SK-N-SH (cell line): Measurements from ENCODE around the gene ADGRG3.

ENCODE experiments used
- CHD2 ChIP-seq: fragments of 150-350 bp; IDR thresholded peaks from 2 replicates; pipeline ENCODE4 v1.6.1; 2018; ENCODE audit warnings: low read length; ENCODE audit not compliant: partially characterized antibody
- EP300 ChIP-seq, 2 experiments: IDR thresholded peaks; 2 replicates each; pipeline versions ENCODE4 v1.4.0 to v1.6.1; 2012; ENCODE audit warnings: borderline replicate concordance in 1 of 2, low read depth in 1 of 2, low read length in 1 of 2
- EZH2phosphoT487 ChIP-seq: fragments of 200-600 bp; sonication (generic); IDR thresholded peaks from 2 replicates; pipeline ENCODE4 v1.6.1; 2017; ENCODE audit warnings: low read depth, mixed run types, mild to moderate bottlenecking, antibody characterized with exemption, moderate library complexity, borderline replicate concordance
- MXI1 ChIP-seq: IDR thresholded peaks from 2 replicates; pipeline ENCODE4 v1.6.1; 2012; ENCODE audit warnings: mild to moderate bottlenecking, low read depth, low read length, improper control_type of control experiment
- TEAD4 ChIP-seq: IDR thresholded peaks from 2 replicates; pipeline ENCODE4 v1.4.0; 2012; ENCODE audit warnings: mild to moderate bottlenecking, borderline replicate concordance; ENCODE audit not compliant: insufficient read depth
- TF ChIP-seq, protein P1 (sequence below): fragments of 200-600 bp; sonication (generic); IDR thresholded peaks from 2 replicates; pipeline ENCODE4 v1.6.1; 2017; ENCODE audit warnings: antibody characterized with exemption, mild to moderate bottlenecking, moderate library complexity
- TF ChIP-seq, protein P2 (sequence below): IDR thresholded peaks from 2 replicates; pipeline ENCODE4 v1.6.1; 2012; ENCODE audit warnings: mild to moderate bottlenecking, low read depth, low read length, moderate library complexity
- TF ChIP-seq, protein P3 (sequence below): fragments of 150-350 bp; IDR thresholded peaks from 2 replicates; pipeline ENCODE4 v1.6.1; 2017; ENCODE audit warnings: antibody characterized with exemption, low read length, low read depth, borderline replicate concordance
- TF ChIP-seq, protein P4 (sequence below): IDR thresholded peaks from 2 replicates; pipeline ENCODE4 v1.4.0; 2012; ENCODE audit warnings: low read depth, borderline replicate concordance

DNA sequence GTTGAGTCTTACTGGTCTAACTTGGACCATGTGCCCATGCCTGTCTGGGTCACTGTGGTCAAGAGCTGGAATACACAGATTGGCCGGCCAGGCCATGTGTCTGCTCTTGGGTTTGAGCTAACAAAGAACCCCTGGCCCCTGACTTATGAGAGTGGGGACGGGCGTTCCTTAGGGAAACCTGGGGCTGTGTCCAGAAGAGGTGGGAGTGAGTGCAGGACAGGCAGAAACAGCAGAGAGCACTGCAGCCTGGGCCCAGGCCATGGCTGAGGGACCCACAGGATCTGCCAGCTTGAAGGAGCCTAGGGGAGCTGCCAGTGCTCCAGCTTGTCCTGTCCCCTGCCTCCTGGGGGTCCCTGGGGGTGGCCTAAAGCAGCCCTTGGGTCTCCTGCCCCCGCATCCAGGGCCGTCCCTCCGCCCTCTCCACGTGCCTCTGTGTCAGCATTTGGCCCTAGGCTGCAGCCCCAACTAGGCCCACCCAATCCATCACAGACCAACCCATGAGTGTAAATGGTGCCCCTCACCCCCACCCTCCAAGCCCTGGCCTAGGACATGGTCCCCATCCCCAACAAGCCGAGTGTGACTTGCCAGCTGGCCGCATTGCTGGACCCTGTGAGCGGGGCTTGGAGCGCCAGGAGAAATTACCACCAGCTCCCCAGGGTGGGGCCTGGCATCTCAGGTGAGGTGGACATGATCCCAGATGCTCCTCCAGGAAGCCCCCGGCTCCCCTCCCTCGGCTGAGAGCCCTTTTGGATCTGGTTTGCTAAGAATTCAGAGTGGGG, 14.0 kb downstream of the ADGRG3 start:
- no peak for TF ChIP-seq EZH2phosphoT487
- TF ChIP-seq, protein P1, sequence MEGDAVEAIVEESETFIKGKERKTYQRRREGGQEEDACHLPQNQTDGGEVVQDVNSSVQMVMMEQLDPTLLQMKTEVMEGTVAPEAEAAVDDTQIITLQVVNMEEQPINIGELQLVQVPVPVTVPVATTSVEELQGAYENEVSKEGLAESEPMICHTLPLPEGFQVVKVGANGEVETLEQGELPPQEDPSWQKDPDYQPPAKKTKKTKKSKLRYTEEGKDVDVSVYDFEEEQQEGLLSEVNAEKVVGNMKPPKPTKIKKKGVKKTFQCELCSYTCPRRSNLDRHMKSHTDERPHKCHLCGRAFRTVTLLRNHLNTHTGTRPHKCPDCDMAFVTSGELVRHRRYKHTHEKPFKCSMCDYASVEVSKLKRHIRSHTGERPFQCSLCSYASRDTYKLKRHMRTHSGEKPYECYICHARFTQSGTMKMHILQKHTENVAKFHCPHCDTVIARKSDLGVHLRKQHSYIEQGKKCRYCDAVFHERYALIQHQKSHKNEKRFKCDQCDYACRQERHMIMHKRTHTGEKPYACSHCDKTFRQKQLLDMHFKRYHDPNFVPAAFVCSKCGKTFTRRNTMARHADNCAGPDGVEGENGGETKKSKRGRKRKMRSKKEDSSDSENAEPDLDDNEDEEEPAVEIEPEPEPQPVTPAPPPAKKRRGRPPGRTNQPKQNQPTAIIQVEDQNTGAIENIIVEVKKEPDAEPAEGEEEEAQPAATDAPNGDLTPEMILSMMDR = no peak
- no peak for TF ChIP-seq EP300 (IDR thresholded peaks at IDR 0.05; ENCODE audit: borderline replicate concordance in 1 of 2, low read depth in 1 of 2, low read length in 1 of 2)
- TF ChIP-seq, protein P2, sequence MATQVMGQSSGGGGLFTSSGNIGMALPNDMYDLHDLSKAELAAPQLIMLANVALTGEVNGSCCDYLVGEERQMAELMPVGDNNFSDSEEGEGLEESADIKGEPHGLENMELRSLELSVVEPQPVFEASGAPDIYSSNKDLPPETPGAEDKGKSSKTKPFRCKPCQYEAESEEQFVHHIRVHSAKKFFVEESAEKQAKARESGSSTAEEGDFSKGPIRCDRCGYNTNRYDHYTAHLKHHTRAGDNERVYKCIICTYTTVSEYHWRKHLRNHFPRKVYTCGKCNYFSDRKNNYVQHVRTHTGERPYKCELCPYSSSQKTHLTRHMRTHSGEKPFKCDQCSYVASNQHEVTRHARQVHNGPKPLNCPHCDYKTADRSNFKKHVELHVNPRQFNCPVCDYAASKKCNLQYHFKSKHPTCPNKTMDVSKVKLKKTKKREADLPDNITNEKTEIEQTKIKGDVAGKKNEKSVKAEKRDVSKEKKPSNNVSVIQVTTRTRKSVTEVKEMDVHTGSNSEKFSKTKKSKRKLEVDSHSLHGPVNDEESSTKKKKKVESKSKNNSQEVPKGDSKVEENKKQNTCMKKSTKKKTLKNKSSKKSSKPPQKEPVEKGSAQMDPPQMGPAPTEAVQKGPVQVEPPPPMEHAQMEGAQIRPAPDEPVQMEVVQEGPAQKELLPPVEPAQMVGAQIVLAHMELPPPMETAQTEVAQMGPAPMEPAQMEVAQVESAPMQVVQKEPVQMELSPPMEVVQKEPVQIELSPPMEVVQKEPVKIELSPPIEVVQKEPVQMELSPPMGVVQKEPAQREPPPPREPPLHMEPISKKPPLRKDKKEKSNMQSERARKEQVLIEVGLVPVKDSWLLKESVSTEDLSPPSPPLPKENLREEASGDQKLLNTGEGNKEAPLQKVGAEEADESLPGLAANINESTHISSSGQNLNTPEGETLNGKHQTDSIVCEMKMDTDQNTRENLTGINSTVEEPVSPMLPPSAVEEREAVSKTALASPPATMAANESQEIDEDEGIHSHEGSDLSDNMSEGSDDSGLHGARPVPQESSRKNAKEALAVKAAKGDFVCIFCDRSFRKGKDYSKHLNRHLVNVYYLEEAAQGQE = no peak
- no peak for TF ChIP-seq TEAD4
- no peak for TF ChIP-seq MXI1
- no peak for TF ChIP-seq CHD2
- TF ChIP-seq, protein P3, sequence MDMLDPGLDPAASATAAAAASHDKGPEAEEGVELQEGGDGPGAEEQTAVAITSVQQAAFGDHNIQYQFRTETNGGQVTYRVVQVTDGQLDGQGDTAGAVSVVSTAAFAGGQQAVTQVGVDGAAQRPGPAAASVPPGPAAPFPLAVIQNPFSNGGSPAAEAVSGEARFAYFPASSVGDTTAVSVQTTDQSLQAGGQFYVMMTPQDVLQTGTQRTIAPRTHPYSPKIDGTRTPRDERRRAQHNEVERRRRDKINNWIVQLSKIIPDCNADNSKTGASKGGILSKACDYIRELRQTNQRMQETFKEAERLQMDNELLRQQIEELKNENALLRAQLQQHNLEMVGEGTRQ = no peak
- TF ChIP-seq, protein P4, sequence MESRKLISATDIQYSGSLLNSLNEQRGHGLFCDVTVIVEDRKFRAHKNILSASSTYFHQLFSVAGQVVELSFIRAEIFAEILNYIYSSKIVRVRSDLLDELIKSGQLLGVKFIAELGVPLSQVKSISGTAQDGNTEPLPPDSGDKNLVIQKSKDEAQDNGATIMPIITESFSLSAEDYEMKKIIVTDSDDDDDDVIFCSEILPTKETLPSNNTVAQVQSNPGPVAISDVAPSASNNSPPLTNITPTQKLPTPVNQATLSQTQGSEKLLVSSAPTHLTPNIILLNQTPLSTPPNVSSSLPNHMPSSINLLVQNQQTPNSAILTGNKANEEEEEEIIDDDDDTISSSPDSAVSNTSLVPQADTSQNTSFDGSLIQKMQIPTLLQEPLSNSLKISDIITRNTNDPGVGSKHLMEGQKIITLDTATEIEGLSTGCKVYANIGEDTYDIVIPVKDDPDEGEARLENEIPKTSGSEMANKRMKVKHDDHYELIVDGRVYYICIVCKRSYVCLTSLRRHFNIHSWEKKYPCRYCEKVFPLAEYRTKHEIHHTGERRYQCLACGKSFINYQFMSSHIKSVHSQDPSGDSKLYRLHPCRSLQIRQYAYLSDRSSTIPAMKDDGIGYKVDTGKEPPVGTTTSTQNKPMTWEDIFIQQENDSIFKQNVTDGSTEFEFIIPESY = no peak
